Measurements from ENCODE around the gene ACACA.

DNA sequence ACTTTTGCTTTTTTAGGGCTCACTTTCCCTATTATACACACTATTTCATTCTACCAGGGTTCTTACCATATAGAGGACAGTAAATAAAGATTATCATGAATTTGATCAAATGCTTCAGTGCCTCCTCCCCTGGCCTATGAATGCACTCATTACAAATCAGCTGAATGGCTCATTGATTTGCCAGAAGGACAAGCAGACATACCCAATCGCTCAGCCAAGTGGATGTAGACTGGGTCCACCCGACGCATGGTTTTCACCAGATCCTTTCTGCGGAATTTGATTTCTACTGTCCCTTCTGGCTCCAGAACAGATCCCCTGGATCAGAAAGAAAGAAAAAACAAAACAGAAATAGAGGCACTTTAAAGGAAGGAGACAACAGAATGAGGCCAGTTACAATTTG lies 295.3 kb downstream of the ACACA start:
- TF ChIP-seq, protein P1, sequence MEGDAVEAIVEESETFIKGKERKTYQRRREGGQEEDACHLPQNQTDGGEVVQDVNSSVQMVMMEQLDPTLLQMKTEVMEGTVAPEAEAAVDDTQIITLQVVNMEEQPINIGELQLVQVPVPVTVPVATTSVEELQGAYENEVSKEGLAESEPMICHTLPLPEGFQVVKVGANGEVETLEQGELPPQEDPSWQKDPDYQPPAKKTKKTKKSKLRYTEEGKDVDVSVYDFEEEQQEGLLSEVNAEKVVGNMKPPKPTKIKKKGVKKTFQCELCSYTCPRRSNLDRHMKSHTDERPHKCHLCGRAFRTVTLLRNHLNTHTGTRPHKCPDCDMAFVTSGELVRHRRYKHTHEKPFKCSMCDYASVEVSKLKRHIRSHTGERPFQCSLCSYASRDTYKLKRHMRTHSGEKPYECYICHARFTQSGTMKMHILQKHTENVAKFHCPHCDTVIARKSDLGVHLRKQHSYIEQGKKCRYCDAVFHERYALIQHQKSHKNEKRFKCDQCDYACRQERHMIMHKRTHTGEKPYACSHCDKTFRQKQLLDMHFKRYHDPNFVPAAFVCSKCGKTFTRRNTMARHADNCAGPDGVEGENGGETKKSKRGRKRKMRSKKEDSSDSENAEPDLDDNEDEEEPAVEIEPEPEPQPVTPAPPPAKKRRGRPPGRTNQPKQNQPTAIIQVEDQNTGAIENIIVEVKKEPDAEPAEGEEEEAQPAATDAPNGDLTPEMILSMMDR (conservative IDR thresholded peaks at IDR 0.05; ENCODE audit: low read length), result no peak
- TF ChIP-seq EZH2phosphoT487 (IDR thresholded peaks at IDR 0.05; ENCODE audit: borderline replicate concordance), result no peak

All from Loucy (cell line).